Activated T-cell treated with anti-CD3 and anti-CD28 coated beads, Interleukin-2, amount 50 U/mL, for 1 hour (primary cell): ENCODE results near the gene HEXD.
"Not testable (repeated sequence)": the region's sequence is repeated elsewhere in the genome, so short reads cannot be mapped to it uniquely, and the experiment has no call there.

Experiments
- DNase-seq: peaks from one replicate; pipeline ENCODE4 v3.0.0-alpha.2; 2020

Gene HEXD

GRCh38 chr17:82418001-82418986 is at the start of gene HEXD, which contains the start of gene OGFOD3:
TSS of gene HEXD (plus strand) at chr17:82418347. CDS start at chr17:82419800, 1,453 bp downstream.
TSS of gene OGFOD3 (minus strand) at chr17:82418586. CDS start at chr17:82418485, 101 bp downstream.
- peak; percentile 95 for DNase-seq

GRCh38 chr17:82369211-82369610 is 48.9 kb upstream of the HEXD start:
- no peak for DNase-seq

- DNase-seq, result no peak
Measured at GRCh38 chr17:82370471-82371332, 47.4 kb upstream of the HEXD start.

GRCh38 chr17:82371333-82372248 is 46.6 kb upstream of the HEXD start, which contains the start of gene UTS2R:
TSS of gene UTS2R (plus strand) at chr17:82371765. CDS start at chr17:82374325, 2,560 bp downstream.
- DNase-seq, result no peak

GRCh38 chr17:82372249-82373071 is 45.7 kb upstream of the HEXD start:
- no peak for DNase-seq

- not testable (repeated sequence) for DNase-seq
Measured at GRCh38 chr17:82373072-82373452, 45.1 kb upstream of the HEXD start.

GRCh38 chr17:82373731-82374625 is 44.2 kb upstream of the HEXD start:
- no peak for DNase-seq

GRCh38 chr17:82374626-82375331 is 43.4 kb upstream of the HEXD start:
- DNase-seq, result no peak

- no peak for DNase-seq
Measured at GRCh38 chr17:82375359-82376041, 42.6 kb upstream of the HEXD start.

GRCh38 chr17:82376042-82376730 is 42.0 kb upstream of the HEXD start:
- DNase-seq, result no peak

- DNase-seq, result not testable (repeated sequence)
Measured at GRCh38 chr17:82377294-82377693, 40.9 kb upstream of the HEXD start.

GRCh38 chr17:82377924-82378740 is 40.0 kb upstream of the HEXD start:
- no peak for DNase-seq

- DNase-seq, result no peak
Measured at GRCh38 chr17:82378741-82379021, 39.5 kb upstream of the HEXD start.

- no peak for DNase-seq
Measured at GRCh38 chr17:82380860-82381702, 37.1 kb upstream of the HEXD start.

- not testable (repeated sequence) for DNase-seq
Measured at GRCh38 chr17:82381703-82382009, 36.5 kb upstream of the HEXD start.

GRCh38 chr17:82382220-82382932 is 35.8 kb upstream of the HEXD start:
- not testable (repeated sequence) for DNase-seq
